GM12878 (cell line): ENCODE results near the gene SLC22A4. TPM values are rescaled to one million over a fixed set of nuclear protein-coding genes. Genes with fewer than 3 reads are reported as not detected.

Experiments used
- ATAC-seq: fragments of 200-7000 bp; cut with Tn5 transposase; 3 replicates; pipeline ENCODE4 v1.9.1; 2020; ENCODE audit warnings: mild to moderate bottlenecking, moderate library complexity
- BruUV-seq: library from RNA; stranded (reverse); fragments of 400-500 nt; replicated peaks from 2 replicates; lab custom pipeline; 2021; lab: Mats Ljungman, UMichigan
- CTCF ChIA-PET: fragments of 300-600 bp; sonication (Branson Sonifier 250); formaldehyde crosslinking; extraction: SDS; loops from one replicate; lab custom pipeline; 2021; ENCODE audit warnings: inconsistent platforms; lab: Yijun Ruan, JAX
- POLR2A ChIA-PET: fragments of 350-600 bp; formaldehyde crosslinking; extraction: SDS; loops from one replicate; lab custom pipeline; 2021; ENCODE audit warnings: inconsistent platforms; lab: Charles Lee
- RAD21 ChIA-PET: fragments of 300-600 bp; sonication (Branson Sonifier 250); formaldehyde crosslinking; loops from one replicate; lab custom pipeline; 2023; ENCODE audit warnings: antibody characterized with exemption; ENCODE audit not compliant: unreplicated experiment; lab: Charles Lee
- SMC1A ChIA-PET: fragments of 300-600 bp; sonication (Branson Sonifier 250); formaldehyde crosslinking; loops from one replicate; lab custom pipeline; 2023; ENCODE audit not compliant: unreplicated experiment, uncharacterized antibody; lab: Charles Lee
- DNase-seq: peaks from one replicate; pipeline ENCODE4 v3.0.0-alpha.2; 2011; ENCODE audit warnings: low read depth, low spot score
- FAIRE-seq: peaks from 3 replicates; lab custom pipeline; 2011; peaks lifted over from hg19 to GRCh38; lab: Jason Lieb, UNC
- H2AFZ ChIP-seq: 2 replicates; pipeline ENCODE4 v1.6.0; 2011; ENCODE audit warnings: low read depth, low read length, control low read depth; ENCODE audit not compliant: control insufficient read depth
- H3K27ac ChIP-seq: 2 replicates; pipeline ENCODE4 v1.5.1; 2011; ENCODE audit warnings: control low read depth; ENCODE audit not compliant: control insufficient read depth, insufficient read depth
- H3K27me3 ChIP-seq, 2 experiments: replicated peaks in 1 of 2; 2 replicates each; pipeline versions ENCODE4 v1.6.0 to v1.6.1; 2011; ENCODE audit warnings: low read length in 1 of 2; ENCODE audit not compliant: control insufficient read depth in 2 of 2, insufficient read depth in 2 of 2
- H3K36me3 ChIP-seq, 2 experiments: 2 replicates each; pipeline ENCODE4 v1.5.1; 2011; ENCODE audit warnings: low read length in 1 of 2; ENCODE audit not compliant: control insufficient read depth in 2 of 2, insufficient read depth in 2 of 2
- H3K4me1 ChIP-seq: 2 replicates; pipeline ENCODE4 v1.6.1; 2011; ENCODE audit warnings: mild to moderate bottlenecking, low read length, moderate library complexity, mixed read lengths; ENCODE audit not compliant: control insufficient read depth, insufficient read depth
- H3K4me2 ChIP-seq: 2 replicates; pipeline ENCODE4 v1.6.0; 2011; ENCODE audit warnings: control low read depth; ENCODE audit not compliant: control insufficient read depth, insufficient read depth
- H3K4me3 ChIP-seq: fragments of 200-600 bp; sonication (generic); 2 replicates; pipeline ENCODE4 v1.5.1; 2016
- H3K79me2 ChIP-seq: 2 replicates; pipeline ENCODE4 v1.6.0; 2011; ENCODE audit warnings: low read length; ENCODE audit not compliant: control insufficient read depth, insufficient read depth
- H3K9ac ChIP-seq: 2 replicates; pipeline ENCODE4 v1.8.0; 2011; ENCODE audit warnings: low read length, control low read depth, mixed read lengths; ENCODE audit not compliant: control insufficient read depth, insufficient read depth
- H3K9me3 ChIP-seq: replicated peaks from 3 replicates; pipeline ENCODE4 v1.5.1; 2011; ENCODE audit warnings: mild to moderate bottlenecking, low read length; ENCODE audit not compliant: control insufficient read depth, insufficient read depth
- H4K20me1 ChIP-seq: 2 replicates; pipeline ENCODE4 v1.6.0; 2011; ENCODE audit not compliant: control insufficient read depth, insufficient read depth
- CHD2 ChIP-seq: IDR thresholded peaks from 2 replicates; pipeline ENCODE4 v1.6.1; 2011; ENCODE audit warnings: low read depth, low read length, improper control_type of control experiment, borderline replicate concordance
- CHD4 ChIP-seq: fragments of 200-600 bp; sonication (generic); IDR thresholded peaks from 2 replicates; pipeline ENCODE4 v1.6.1; 2016; ENCODE audit warnings: mild to moderate bottlenecking
- ETV6 ChIP-seq, 2 experiments: fragments of 450-650 bp in 1 of 2; IDR thresholded peaks in 1 of 2; conservative IDR thresholded peaks in 1 of 2; 2 replicates each; pipeline ENCODE4 v1.6.1; 2014; ENCODE audit warnings: antibody characterized with exemption in 1 of 2, borderline replicate concordance in 1 of 2, low read depth in 1 of 2, mild to moderate bottlenecking in 1 of 2, moderate library complexity in 1 of 2
- FOXM1 ChIP-seq: IDR thresholded peaks from 2 replicates; pipeline ENCODE4 v1.6.1; 2012; ENCODE audit warnings: low read depth, mild to moderate bottlenecking, inconsistent platforms, low read length, moderate library complexity
- JUNB ChIP-seq: IDR thresholded peaks from 2 replicates; pipeline ENCODE4 v1.6.1; 2016; ENCODE audit warnings: antibody characterized with exemption, mild to moderate bottlenecking
- KAT2A ChIP-seq: conservative IDR thresholded peaks from 2 replicates; pipeline ENCODE4 v1.6.1; 2011; ENCODE audit warnings: low read depth, low read length; ENCODE audit not compliant: control insufficient read depth
- KLF5 ChIP-seq: fragments of 450-650 bp; IDR thresholded peaks from 2 replicates; pipeline ENCODE4 v1.6.1; 2014; ENCODE audit warnings: mild to moderate bottlenecking; ENCODE audit not compliant: partially characterized antibody
- NR2C2 ChIP-seq: IDR thresholded peaks from 2 replicates; pipeline ENCODE4 v1.6.1; 2011; ENCODE audit warnings: borderline replicate concordance, low read depth; ENCODE audit not compliant: control insufficient read depth, insufficient read length
- POLR2AphosphoS5 ChIP-seq: IDR thresholded peaks from 2 replicates; pipeline ENCODE4 v1.6.1; 2011; ENCODE audit warnings: mild to moderate bottlenecking, low read length, inconsistent platforms
- SMARCA5 ChIP-seq: fragments of 450-650 bp; IDR thresholded peaks from 2 replicates; pipeline ENCODE4 v1.6.1; 2017; ENCODE audit warnings: mild to moderate bottlenecking
- SMC3 ChIP-seq: IDR thresholded peaks from 2 replicates; pipeline ENCODE4 v1.6.1; 2011; ENCODE audit warnings: low read length, improper control_type of control experiment, borderline replicate concordance
- WRNIP1 ChIP-seq: IDR thresholded peaks from 2 replicates; pipeline ENCODE4 v1.6.1; 2011; ENCODE audit warnings: low read depth, low read length, improper control_type of control experiment, borderline replicate concordance
- in situ Hi-C: fragments of 300-500 bp; cut with MboI; formaldehyde crosslinking; loops from 9 replicates; pipeline ENCODE4 v1.14.3; 2018; ENCODE audit warnings: mixed read lengths
- intact Hi-C: fragments of 100-400 bp; cut with micrococcal nuclease; formaldehyde crosslinking; loops from one replicate; pipeline ENCODE4 v1.14.2; 2022; ENCODE audit not compliant: unreplicated experiment
- polyA plus RNA-seq, 11 experiments: library from polyadenylated mRNA; depleted of rRNA in 4 of 11; unstranded in 6 of 11; stranded (reverse) in 5 of 11; fragments of >200 nt; fragmentation: Nextera tagmentation in 4 of 11; fragmentation: Illumina TruSeq in 1 of 11; extraction: Ambion mirVana in 4 of 11; extraction: Trizol in 1 of 11; gene quantifications; 1 replicate in 1 of 11; 2 replicates in 10 of 11; pipeline versions ENCODE4 v1.2.1 to v1.2.3, GENCODE V29; 2011 to 2016; ENCODE audit warnings: inconsistent platforms in 2 of 11, missing spikeins in 2 of 11, low read depth in 1 of 11
- total RNA-seq, 4 experiments: library from RNA; depleted of rRNA in 3 of 4; stranded (reverse); fragments of >200 nt in 3 of 4; fragmentation: Illumina TruSeq in 1 of 4; extraction: Trizol in 1 of 4; gene quantifications; 2 replicates each; pipeline versions ENCODE4 v1.2.1 to v1.2.3, GENCODE V29; 2013 to 2021
- TF ChIP-seq, protein P1 (sequence below): fragments of 450-650 bp; IDR thresholded peaks from 2 replicates; pipeline ENCODE4 v1.6.1; 2016; ENCODE audit warnings: mild to moderate bottlenecking, moderate library complexity, borderline replicate concordance
- TF ChIP-seq, protein P2 (sequence below): IDR thresholded peaks from 2 replicates; pipeline ENCODE4 v1.6.1; 2011; ENCODE audit warnings: borderline replicate concordance, low read depth, mild to moderate bottlenecking, moderate library complexity, low read length; ENCODE audit not compliant: insufficient read depth, poor library complexity, severe bottlenecking
- TF ChIP-seq, protein P3 (sequence below): fragments of 450-650 bp; IDR thresholded peaks from 2 replicates; pipeline ENCODE4 v1.6.1; 2018; ENCODE audit warnings: borderline replicate concordance, mild to moderate bottlenecking; ENCODE audit not compliant: partially characterized antibody

Gene SLC22A4
- total and polyA plus RNA-seq, 10 of the 15 experiments (the other 5 are each of a cell fraction or from before 2014, with no cell fraction given), result 0.04 to 0.61 (median 0.10) TPM; not detected in 2

DNA sequence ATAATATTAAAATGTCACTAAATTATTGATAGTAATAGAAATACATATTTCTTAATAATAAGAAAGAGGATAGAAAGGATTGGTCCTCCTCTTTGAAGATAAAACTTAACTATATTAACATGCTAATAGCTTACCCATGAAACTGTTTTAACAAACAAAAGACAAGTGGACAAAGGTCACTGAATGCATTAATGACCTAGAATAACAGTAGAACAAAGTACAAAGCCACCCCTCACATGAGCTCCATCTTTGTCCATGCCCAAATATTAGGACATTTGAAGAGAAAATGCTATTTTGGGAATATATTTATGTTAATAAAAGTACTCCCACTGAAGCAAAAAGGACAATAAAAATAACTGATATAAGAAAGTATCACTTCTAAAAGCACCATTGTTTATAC, 41.2 kb downstream of the SLC22A4 start (continued):
- TF ChIP-seq, protein P1, sequence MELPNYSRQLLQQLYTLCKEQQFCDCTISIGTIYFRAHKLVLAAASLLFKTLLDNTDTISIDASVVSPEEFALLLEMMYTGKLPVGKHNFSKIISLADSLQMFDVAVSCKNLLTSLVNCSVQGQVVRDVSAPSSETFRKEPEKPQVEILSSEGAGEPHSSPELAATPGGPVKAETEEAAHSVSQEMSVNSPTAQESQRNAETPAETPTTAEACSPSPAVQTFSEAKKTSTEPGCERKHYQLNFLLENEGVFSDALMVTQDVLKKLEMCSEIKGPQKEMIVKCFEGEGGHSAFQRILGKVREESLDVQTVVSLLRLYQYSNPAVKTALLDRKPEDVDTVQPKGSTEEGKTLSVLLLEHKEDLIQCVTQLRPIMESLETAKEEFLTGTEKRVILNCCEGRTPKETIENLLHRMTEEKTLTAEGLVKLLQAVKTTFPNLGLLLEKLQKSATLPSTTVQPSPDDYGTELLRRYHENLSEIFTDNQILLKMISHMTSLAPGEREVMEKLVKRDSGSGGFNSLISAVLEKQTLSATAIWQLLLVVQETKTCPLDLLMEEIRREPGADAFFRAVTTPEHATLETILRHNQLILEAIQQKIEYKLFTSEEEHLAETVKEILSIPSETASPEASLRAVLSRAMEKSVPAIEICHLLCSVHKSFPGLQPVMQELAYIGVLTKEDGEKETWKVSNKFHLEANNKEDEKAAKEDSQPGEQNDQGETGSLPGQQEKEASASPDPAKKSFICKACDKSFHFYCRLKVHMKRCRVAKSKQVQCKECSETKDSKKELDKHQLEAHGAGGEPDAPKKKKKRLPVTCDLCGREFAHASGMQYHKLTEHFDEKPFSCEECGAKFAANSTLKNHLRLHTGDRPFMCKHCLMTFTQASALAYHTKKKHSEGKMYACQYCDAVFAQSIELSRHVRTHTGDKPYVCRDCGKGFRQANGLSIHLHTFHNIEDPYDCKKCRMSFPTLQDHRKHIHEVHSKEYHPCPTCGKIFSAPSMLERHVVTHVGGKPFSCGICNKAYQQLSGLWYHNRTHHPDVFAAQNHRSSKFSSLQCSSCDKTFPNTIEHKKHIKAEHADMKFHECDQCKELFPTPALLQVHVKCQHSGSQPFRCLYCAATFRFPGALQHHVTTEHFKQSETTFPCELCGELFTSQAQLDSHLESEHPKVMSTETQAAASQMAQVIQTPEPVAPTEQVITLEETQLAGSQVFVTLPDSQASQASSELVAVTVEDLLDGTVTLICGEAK, result no peak
- TF ChIP-seq POLR2AphosphoS5 (no peak), JUNB (no peak), SMC3 (no peak)
- TF ChIP-seq, protein P2, sequence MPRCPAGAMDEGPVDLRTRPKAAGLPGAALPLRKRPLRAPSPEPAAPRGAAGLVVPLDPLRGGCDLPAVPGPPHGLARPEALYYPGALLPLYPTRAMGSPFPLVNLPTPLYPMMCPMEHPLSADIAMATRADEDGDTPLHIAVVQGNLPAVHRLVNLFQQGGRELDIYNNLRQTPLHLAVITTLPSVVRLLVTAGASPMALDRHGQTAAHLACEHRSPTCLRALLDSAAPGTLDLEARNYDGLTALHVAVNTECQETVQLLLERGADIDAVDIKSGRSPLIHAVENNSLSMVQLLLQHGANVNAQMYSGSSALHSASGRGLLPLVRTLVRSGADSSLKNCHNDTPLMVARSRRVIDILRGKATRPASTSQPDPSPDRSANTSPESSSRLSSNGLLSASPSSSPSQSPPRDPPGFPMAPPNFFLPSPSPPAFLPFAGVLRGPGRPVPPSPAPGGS, result no peak

DNA sequence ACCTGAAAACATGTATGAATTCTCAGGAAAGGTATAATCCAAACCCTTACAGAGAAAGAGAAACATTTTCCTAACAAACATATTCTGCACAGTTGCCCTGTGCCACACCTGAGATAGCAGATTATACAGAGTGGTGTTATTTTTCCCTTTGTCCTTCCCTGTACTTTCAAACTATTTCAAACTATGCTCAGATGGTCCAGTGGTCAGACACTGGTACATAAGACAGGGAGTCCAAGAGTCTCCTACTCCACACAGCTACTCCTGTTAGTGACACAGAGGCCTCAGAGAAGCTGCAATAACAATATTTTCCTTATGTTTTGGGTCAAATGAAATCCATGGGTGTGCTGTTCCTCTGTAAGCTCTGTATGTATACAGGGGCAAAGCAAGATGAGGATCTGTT, 45.3 kb downstream of the SLC22A4 start:
- no TSS peak for BruUV-seq
- ChIA-PET SMC1A (interaction anchor here (0.6 kb wide), 1 partner anchor 464 kb away, joined by 3 read pairs; no protein-coding TSS in a partner anchor), CTCF (interaction anchor here (0.9 to 1.6 kb wide), 3 partner anchors 13 to 66 kb away, joined by 3 to 7 read pairs (median 3); no protein-coding TSS in a partner anchor), RAD21 (interaction anchor here (0.7 kb wide), 1 partner anchor 23 kb away, joined by 4 read pairs; no protein-coding TSS in a partner anchor), POLR2A (no interaction called here)
- Histone ChIP-seq H3K27me3 (no peaks in the 10 kb centered on the region), H3K4me2 (no peak overlapping the region), H3K27ac (no peak overlapping the region), H3K4me3 (no peak overlapping the region), H3K36me3 (no peaks in the 10 kb centered on the region), H3K9ac (no peak overlapping the region), H2AFZ (no peak overlapping the region), H3K4me1 (no peaks in the 10 kb centered on the region), H3K79me2 (no peaks in the 10 kb centered on the region), H3K9me3 (no peaks in the 10 kb centered on the region; the same call in 2 of the 3 replicates), H4K20me1 (no peaks in the 10 kb centered on the region)
- no peak for DNase-seq
- no peak for FAIRE-seq
- intact Hi-C loops, result no loop called here
- in situ Hi-C loops, result no loop called here
- ATAC-seq, result no peak
- TF ChIP-seq NR2C2, result no peak
- TF ChIP-seq WRNIP1, result no peak
- TF ChIP-seq FOXM1, result no peak
- TF ChIP-seq KLF5, result no peak
- TF ChIP-seq KAT2A, result no peak
- no peak for TF ChIP-seq CHD4
- no peak for TF ChIP-seq CHD2
- no peak for TF ChIP-seq SMARCA5
- TF ChIP-seq, protein P3, sequence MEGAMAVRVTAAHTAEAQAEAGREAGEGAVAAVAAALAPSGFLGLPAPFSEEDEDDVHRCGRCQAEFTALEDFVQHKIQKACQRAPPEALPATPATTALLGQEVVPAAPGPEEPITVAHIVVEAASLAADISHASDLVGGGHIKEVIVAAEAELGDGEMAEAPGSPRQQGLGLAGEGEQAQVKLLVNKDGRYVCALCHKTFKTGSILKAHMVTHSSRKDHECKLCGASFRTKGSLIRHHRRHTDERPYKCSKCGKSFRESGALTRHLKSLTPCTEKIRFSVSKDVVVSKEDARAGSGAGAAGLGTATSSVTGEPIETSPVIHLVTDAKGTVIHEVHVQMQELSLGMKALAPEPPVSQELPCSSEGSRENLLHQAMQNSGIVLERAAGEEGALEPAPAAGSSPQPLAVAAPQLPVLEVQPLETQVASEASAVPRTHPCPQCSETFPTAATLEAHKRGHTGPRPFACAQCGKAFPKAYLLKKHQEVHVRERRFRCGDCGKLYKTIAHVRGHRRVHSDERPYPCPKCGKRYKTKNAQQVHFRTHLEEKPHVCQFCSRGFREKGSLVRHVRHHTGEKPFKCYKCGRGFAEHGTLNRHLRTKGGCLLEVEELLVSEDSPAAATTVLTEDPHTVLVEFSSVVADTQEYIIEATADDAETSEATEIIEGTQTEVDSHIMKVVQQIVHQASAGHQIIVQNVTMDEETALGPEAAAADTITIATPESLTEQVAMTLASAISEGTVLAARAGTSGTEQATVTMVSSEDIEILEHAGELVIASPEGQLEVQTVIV, result no peak
- no peak for TF ChIP-seq ETV6 (conservative IDR thresholded peaks at IDR 0.05 in 1 of 2, IDR thresholded peaks at IDR 0.05 in 1 of 2; ENCODE audit: borderline replicate concordance in 1 of 2, low read depth in 1 of 2)
